Umbilical cord (tissue), 2 donors: Measurements from ENCODE around the gene GCC2. TPM values are rescaled to one million over a fixed set of nuclear protein-coding genes. Genes with fewer than 3 reads are reported as not detected.
"Not testable (repeated sequence)": the region's sequence is repeated elsewhere in the genome, so short reads cannot be mapped to it uniquely, and the experiment has no call there.

ENCODE experiments used
- DNase-seq: peaks from one replicate; pipeline ENCODE4 v3.0.0-alpha.2; 2015; ENCODE audit warnings: low spot score
- total RNA-seq: library from RNA; depleted of rRNA; stranded (reverse); fragments of >200 nt; gene quantifications from one replicate; pipeline ENCODE4 v1.2.3, GENCODE V29; 2014; ENCODE audit warnings: low replicate concordance; ENCODE audit not compliant: insufficient read depth

The GCC2 gene
- total RNA-seq, 1 donor from 2014 or later = 75.6 TPM

GRCh38 chr2:108524688-108525087 is 75.7 kb downstream of the GCC2 start:
- not testable (repeated sequence) for DNase-seq

GRCh38 chr2:108525258-108525657 is 76.3 kb downstream of the GCC2 start:
- DNase-seq = not testable (repeated sequence)

DNA sequence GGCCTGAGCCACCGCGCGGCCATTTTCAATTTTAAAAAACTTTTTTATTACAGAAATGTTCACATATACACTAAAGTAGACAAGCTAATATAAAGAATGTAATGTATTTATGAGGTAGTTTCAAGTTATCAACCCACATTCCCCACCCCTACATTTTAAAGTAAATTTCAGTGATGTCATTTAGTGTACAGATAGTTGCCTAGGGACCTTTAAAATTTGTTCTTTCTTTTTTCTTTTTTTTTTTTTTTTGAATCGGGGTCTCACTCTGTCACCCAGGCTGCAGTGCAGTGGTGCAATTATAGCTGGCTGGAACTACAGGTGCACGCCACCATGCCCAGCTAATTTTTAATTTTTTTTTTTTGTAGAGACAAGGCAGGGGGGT is 82.7 kb downstream of the GCC2 start:
- DNase-seq = no peak

DNA sequence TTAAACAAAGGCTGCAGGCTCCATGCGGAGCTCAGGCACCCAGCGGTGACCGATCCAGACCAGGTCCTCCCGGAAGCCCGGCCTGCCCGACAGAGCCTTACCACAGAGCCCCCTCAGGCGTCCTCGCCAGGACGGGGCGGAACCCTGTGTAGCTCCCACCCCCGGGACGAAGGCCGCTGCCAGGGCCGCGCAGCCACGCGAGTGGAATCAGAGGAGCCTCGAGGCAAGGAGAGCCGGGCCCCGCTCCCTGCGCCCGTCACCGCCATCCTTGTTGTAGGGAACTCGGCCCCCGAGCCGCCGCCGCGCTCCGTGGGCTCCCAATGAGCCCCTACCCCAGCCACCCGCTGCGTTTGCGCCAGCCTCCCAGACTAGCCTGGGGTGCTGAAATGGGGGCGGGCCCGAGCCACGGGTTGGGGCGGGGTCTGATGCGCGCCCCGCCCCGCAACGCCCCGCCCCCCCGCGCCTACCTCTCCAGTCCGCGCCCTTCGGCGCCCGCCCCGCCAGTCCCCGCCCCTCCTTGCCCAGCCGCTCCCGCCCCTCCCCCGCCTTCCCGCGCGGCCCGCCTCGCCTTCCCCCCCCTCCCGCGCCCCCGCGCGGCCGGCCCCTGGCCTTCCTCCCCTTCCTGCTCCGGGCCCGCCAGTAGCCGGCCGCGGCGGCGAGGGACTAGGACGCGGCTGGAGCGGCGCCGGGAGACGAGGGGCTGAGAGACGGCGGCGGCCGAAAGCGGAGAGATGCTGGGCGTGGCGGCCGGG is 85.0 kb downstream of the GCC2 start, which contains the start of gene LIMS1:
Gene LIMS1, plus strand, starts transcription at position 639 of the 752 bp plus-strand sequence. Its CDS starts 93 bp downstream, at position 732.
- peak; percentile 93 for DNase-seq

- DNase-seq = peak; percentile 60
Observed at GRCh38 chr2:108534584-108535356, 85.8 kb downstream of the GCC2 start.

- no peak for DNase-seq
Observed at GRCh38 chr2:108535357-108535631, 86.3 kb downstream of the GCC2 start.

DNA sequence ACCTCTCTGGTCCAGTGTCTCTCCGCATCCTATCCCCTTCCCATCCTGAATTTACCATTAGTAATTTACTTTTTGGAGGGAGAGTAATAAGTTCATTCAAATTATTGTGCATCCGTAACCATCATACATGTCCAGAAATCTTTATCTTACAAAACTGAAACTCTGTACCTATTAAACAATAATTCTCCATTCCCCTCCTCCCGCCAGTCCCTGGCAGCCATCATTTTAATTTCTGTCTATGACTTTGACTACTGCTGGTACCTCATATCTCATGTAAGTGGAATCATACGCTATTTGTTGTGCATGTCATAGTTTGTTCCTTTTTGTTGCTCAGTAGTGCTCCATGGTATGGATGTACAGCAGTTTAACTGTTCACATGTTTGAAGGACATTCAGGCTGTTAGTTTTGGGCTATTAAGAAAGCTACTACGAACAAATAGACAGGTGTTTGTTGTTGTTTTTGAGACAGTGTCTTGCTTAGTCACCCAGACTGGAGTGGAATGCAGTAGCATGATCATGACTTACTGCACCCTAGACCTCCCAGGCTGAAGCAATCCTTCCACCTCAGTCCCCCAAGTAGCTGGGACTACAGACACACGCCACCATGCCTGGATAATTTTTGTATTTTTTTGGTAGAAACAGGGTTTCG is 87.3 kb downstream of the GCC2 start:
- DNase-seq = no peak

- DNase-seq = no peak
Observed at GRCh38 chr2:108536911-108537310, 87.9 kb downstream of the GCC2 start.

- DNase-seq = peak; percentile 34
Observed at GRCh38 chr2:108538000-108538625, 89.1 kb downstream of the GCC2 start.

DNA sequence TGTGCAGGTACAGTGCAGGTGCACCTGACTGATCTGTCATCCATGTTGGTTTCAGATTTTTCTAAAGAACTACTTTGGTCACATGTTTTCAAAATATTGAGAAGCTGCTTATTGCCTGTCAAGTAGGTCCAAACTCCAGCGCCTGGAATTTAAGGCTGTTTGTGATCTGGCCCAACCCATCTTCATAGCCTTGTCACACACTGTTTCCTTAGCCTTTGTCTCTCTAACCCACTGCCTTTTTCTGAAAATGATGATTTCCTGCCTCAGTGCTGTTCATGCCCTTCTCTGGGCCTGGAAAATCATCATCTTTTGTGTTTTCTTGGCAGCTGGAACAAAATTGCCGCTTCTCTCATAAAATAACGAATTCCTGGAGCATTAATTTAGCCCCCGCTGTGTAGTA is 92.4 kb downstream of the GCC2 start:
- DNase-seq = no peak

GRCh38 chr2:108542071-108542470 is 93.1 kb downstream of the GCC2 start:
- peak; percentile 43 for DNase-seq

GRCh38 chr2:108547606-108548005 is 98.6 kb downstream of the GCC2 start:
- DNase-seq = no peak

- peak; percentile 27 for DNase-seq
Observed at GRCh38 chr2:108548208-108549003, 99.4 kb downstream of the GCC2 start.

DNA sequence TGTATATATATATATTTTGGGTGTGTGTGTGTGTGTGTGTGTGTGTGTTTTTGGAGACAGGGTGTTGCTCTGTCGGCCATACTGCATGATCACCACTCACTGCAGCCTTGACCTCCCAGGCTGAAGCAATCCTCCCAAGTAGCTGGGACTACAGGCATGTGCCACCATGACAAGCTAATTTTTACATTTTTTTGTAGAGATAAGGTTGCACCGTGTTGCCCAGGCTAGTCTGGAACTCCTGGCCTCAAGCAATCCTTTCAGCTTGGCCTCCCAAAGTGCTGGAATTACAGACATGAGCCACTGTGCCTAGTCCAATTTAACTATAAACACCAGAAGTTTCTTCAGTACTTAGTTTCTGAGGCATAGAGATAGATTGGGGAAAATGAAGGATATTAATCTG is 103.6 kb downstream of the GCC2 start:
- DNase-seq = no peak

GRCh38 chr2:108553209-108553919 is 104.4 kb downstream of the GCC2 start:
- DNase-seq = no peak

- no peak for DNase-seq
Observed at GRCh38 chr2:108554528-108554927, 105.5 kb downstream of the GCC2 start.

DNA sequence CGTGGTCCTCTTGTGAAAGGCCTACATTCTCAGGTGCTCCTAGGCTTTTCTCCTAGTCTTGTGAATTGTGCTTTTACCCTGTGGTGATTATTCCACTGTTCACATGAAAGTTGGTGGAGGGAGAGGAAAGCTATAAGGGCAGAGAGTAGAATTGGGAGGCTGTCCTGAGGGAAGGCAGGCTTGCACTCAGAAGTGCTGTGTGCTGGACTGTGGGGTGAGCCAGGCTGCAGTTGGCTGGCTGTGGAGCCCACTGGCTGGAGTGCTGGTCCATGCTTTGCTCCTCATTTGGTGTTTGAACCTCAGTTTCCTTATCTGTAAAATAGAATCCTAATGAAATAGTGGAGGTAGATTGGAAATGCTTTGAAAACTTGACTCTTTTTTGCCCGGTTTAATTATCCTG is 106.6 kb downstream of the GCC2 start:
- DNase-seq = no peak

- DNase-seq = not testable (repeated sequence)
Observed at GRCh38 chr2:108556581-108556980, 107.6 kb downstream of the GCC2 start.
